Nephron (organoid): Measurements from ENCODE around the gene UPF2.

Experiments
- H3K27ac Mint-ChIP-seq, 3 experiments: 2 replicates each; pipeline ENCODE4 v1.8.0; 2020; ENCODE audit warnings: mixed read lengths in 3 of 3, mild to moderate bottlenecking in 2 of 3, moderate library complexity in 1 of 3
- H3K27me3 Mint-ChIP-seq: 2 replicates; pipeline ENCODE4 v1.8.0; 2021; ENCODE audit warnings: low read depth, mild to moderate bottlenecking, moderate library complexity, mixed read lengths
- H3K36me3 Mint-ChIP-seq: 2 replicates; pipeline ENCODE4 v1.8.0; 2020; ENCODE audit warnings: low read depth, mixed read lengths
- H3K4me1 Mint-ChIP-seq: 2 replicates; pipeline ENCODE4 v1.8.0; 2020; ENCODE audit warnings: mixed read lengths
- H3K4me3 Mint-ChIP-seq, 3 experiments: 2 replicates each; pipeline ENCODE4 v1.8.0; 2020; ENCODE audit warnings: mild to moderate bottlenecking in 3 of 3, mixed read lengths in 3 of 3, moderate library complexity in 2 of 3
- H3K9me3 Mint-ChIP-seq: 2 replicates; pipeline ENCODE4 v1.8.0; 2020; ENCODE audit warnings: mixed read lengths
- TF ChIP-seq, protein P1 (sequence below), 3 experiments: fragments of 200-600 bp; sonication (generic); IDR thresholded peaks; one replicate each; pipeline ENCODE4 v1.5.0; 2021; ENCODE audit warnings: antibody characterized with exemption in 3 of 3; ENCODE audit not compliant: unreplicated experiment in 3 of 3

Gene UPF2

DNA sequence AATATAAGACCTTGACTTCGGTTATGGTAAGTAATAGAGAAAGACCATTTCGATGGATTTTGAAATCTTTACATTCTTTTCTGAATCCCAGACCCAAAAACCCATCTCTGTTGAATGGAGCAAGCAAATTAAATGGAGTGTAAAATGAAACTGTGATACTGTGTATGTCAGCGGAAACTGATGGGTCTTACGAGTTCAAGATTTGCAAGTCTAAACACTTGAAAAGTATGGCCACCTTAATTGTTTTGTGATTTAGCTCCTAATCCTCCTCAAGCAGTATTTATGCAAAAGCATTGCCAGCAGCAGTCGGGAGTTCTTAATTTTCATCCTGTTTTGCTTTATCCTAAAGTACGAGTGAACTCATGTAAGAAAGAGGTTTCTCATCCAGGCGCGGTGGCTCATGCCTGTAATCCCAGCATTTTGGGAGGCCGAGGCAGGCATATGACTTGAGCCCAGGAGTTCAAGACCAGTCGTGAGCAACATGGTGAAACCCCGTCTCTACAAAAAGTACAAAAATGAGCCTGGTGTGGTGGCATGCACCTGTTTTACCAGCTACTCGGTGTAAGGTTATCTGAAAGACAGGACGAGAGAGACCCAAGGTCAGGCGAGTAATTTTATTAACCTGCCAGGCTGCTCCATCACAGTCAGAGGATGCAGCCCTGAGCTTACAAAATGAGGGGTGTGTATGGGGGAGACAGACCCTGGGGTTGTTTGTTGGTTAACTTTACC, 20.3 kb upstream of the UPF2 start:
- peak overlapping the region in 1 of 3 experiments; percentile 53 for H3K27ac Mint-ChIP-seq
- no peaks in the 10 kb centered on the region for H3K9me3 Mint-ChIP-seq
- H3K36me3 Mint-ChIP-seq = no peaks in the 10 kb centered on the region
- no peaks in the 10 kb centered on the region for H3K4me1 Mint-ChIP-seq
- no peak overlapping the region for H3K4me3 Mint-ChIP-seq
- TF ChIP-seq, protein P1, sequence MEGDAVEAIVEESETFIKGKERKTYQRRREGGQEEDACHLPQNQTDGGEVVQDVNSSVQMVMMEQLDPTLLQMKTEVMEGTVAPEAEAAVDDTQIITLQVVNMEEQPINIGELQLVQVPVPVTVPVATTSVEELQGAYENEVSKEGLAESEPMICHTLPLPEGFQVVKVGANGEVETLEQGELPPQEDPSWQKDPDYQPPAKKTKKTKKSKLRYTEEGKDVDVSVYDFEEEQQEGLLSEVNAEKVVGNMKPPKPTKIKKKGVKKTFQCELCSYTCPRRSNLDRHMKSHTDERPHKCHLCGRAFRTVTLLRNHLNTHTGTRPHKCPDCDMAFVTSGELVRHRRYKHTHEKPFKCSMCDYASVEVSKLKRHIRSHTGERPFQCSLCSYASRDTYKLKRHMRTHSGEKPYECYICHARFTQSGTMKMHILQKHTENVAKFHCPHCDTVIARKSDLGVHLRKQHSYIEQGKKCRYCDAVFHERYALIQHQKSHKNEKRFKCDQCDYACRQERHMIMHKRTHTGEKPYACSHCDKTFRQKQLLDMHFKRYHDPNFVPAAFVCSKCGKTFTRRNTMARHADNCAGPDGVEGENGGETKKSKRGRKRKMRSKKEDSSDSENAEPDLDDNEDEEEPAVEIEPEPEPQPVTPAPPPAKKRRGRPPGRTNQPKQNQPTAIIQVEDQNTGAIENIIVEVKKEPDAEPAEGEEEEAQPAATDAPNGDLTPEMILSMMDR (IDR thresholded peaks at IDR 0.05; ENCODE audit: unreplicated experiment in 3 of 3) = no peak
- H3K27me3 Mint-ChIP-seq = no peaks in the 10 kb centered on the region

DNA sequence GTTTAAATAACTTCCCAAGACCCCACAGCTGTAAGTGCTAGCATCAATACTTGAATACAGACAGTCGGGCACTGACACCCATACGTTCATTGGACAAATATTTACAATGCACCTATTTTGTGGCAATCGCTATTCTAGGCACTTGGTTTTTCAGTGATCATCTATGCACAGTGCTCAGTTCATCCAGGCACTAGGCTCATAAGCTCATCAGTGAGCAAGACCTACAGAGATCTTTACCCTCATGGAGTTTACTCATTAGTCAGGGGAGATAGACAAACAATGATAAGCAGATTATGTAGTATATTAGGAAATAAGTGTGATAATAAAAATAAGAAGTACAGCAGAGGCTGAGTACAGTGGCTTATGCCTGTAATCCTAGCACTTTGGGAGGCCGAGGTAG, 18.5 kb upstream of the UPF2 start:
- H3K4me3 Mint-ChIP-seq = no peak overlapping the region
- no peaks in the 10 kb centered on the region for H3K4me1 Mint-ChIP-seq
- TF ChIP-seq, protein P1 (IDR thresholded peaks at IDR 0.05; ENCODE audit: unreplicated experiment in 3 of 3) = no peak
- no peaks in the 10 kb centered on the region for H3K27me3 Mint-ChIP-seq
- H3K9me3 Mint-ChIP-seq = no peaks in the 10 kb centered on the region
- no peaks in the 10 kb centered on the region for H3K36me3 Mint-ChIP-seq
- no peak overlapping the region for H3K27ac Mint-ChIP-seq

DNA sequence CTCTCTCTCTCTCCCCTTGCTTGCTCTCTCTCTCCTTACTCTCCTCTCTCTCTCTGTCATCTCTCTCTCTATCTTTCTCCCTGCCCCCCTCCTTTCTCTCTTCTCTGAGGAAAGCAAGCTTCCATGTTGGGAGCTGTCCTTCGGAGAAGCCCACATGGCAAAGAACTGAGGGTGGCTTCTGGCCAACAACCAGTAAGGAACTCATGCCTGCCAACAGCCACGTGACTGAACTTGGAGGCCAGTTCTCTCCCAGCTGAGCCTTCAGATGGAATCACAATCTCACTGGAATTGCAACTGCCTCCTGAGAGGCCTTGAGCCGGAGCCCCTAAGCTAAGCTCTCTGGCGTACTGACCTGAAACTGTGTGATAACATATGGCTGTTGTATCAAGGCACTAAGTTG, 14.1 kb upstream of the UPF2 start:
- no peak overlapping the region for H3K27ac Mint-ChIP-seq
- peaks cover 3% of the 10 kb centered on the region for H3K27me3 Mint-ChIP-seq
- TF ChIP-seq, protein P1 (IDR thresholded peaks at IDR 0.05; ENCODE audit: unreplicated experiment in 3 of 3) = no peak
- no peaks in the 10 kb centered on the region for H3K36me3 Mint-ChIP-seq
- no peaks in the 10 kb centered on the region for H3K4me1 Mint-ChIP-seq
- no peaks in the 10 kb centered on the region for H3K9me3 Mint-ChIP-seq
- no peak overlapping the region for H3K4me3 Mint-ChIP-seq

DNA sequence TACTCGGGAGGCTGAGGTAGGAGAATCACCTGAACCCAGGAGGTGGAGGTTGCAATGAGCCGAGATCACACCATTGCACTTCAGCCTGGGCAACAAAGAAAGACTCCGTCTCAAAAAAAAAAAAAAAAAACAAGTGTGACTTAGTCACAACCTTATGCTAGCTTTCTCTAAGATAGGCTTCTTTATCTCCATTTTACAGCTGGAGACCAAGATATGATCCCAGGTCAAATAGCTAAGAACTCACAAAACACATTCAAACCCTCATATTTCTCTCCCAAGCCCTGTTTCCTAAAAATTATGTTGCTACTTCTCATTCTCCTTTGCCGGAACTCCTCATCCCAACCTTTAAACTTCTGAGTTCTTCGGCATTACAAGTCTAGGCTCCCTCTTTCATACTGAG, 13.1 kb upstream of the UPF2 start:
- Mint-ChIP-seq H3K27me3 (peaks cover 3% of the 10 kb centered on the region), H3K9me3 (no peaks in the 10 kb centered on the region), H3K36me3 (no peaks in the 10 kb centered on the region), H3K4me3 (no peak overlapping the region), H3K27ac (no peak overlapping the region), H3K4me1 (no peaks in the 10 kb centered on the region)
- TF ChIP-seq, protein P1 (IDR thresholded peaks at IDR 0.05; ENCODE audit: unreplicated experiment in 3 of 3) = no peak

DNA sequence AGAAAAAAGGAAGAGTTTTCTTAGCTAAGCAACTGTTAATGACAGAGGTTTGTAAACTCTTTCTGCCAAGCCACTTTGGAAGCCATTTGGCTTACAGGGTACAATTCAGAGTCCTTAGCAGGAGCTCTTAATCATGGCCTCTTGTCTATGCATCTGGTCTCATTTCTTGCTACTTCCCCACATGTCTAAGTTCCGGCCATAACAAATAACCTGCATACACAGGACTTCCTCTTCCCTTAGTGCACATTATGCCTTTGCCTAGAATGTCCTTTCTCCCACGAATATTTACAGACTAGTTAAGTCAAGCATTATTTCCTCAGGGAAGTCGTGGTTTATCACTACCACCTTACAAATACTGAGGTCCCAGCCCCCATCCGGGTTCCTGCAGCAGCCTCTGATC, 8.6 kb upstream of the UPF2 start:
- TF ChIP-seq, protein P1 (IDR thresholded peaks at IDR 0.05; ENCODE audit: unreplicated experiment in 3 of 3) = no peak
- Mint-ChIP-seq H3K4me3 (no peak overlapping the region), H3K9me3 (no peaks in the 10 kb centered on the region), H3K36me3 (no peaks in the 10 kb centered on the region), H3K4me1 (no peaks in the 10 kb centered on the region), H3K27me3 (peaks cover 3% of the 10 kb centered on the region), H3K27ac (no peak overlapping the region)

DNA sequence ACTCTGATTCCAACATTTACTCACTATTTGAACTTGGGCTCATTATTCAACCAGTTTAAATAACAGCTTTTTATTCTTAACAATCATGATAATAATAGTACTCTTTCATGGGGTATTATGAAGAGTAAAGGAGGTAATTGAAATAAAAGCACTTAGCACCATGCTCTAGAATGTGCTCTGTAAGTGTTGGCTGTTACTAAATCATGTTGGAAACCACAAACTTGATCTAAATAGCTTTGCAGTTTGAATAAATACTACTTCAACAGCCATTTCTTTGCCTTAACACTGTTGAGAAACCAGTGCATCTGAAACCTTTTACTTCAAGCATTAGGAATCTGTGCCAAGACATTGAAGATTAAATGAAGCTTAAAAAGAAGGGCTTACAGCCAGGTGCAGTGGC, 7.9 kb upstream of the UPF2 start:
- H3K27me3 Mint-ChIP-seq = peaks cover 3% of the 10 kb centered on the region
- TF ChIP-seq, protein P1 (IDR thresholded peaks at IDR 0.05; ENCODE audit: unreplicated experiment in 3 of 3) = no peak

More for the DNA sequence above, 7.9 kb upstream of the UPF2 start:
- H3K4me1 Mint-ChIP-seq = no peaks in the 10 kb centered on the region
- H3K4me3 Mint-ChIP-seq = no peak overlapping the region
- no peaks in the 10 kb centered on the region for H3K9me3 Mint-ChIP-seq
- no peak overlapping the region for H3K27ac Mint-ChIP-seq
- no peaks in the 10 kb centered on the region for H3K36me3 Mint-ChIP-seq
